Keratinocyte (primary cell): ENCODE data around the gene PRKAR2B. TPM values are rescaled to one million over a fixed set of nuclear protein-coding genes. Genes with fewer than 3 reads are reported as not detected.

Experiments used
- DNase-seq: peaks from one replicate; pipeline ENCODE4 v3.0.0-alpha.2; 2011; ENCODE audit warnings: low read depth, missing footprints, low spot score
- FAIRE-seq: peaks from 2 replicates; lab custom pipeline; 2011; peaks lifted over from hg19 to GRCh38; lab: Jason Lieb, UNC
- H2AFZ ChIP-seq: 2 replicates; pipeline ENCODE4 v1.6.0; 2012; ENCODE audit warnings: low read length, control low read depth, inconsistent platforms; ENCODE audit not compliant: control insufficient read depth
- H3K27ac ChIP-seq: 2 replicates; pipeline ENCODE4 v1.5.1; 2011; ENCODE audit warnings: low read length; ENCODE audit not compliant: control insufficient read depth, insufficient read depth
- H3K27me3 ChIP-seq: 3 replicates; pipeline ENCODE4 v1.6.0; 2011; ENCODE audit warnings: low read length; ENCODE audit not compliant: control insufficient read depth, insufficient read depth; ENCODE audit errors: extremely low read depth
- H3K36me3 ChIP-seq, 2 experiments: 2 replicates in 1 of 2; 3 replicates in 1 of 2; pipeline ENCODE4 v1.5.1; 2011; ENCODE audit warnings: low read length in 2 of 2, mild to moderate bottlenecking in 1 of 2; ENCODE audit not compliant: control insufficient read depth in 2 of 2, insufficient read depth in 2 of 2; ENCODE audit errors: extremely low read depth in 1 of 2
- H3K4me1 ChIP-seq: 3 replicates; pipeline ENCODE4 v1.5.1; 2011; ENCODE audit warnings: low read length; ENCODE audit not compliant: control insufficient read depth, insufficient read depth; ENCODE audit errors: extremely low read depth
- H3K4me2 ChIP-seq: 3 replicates; pipeline ENCODE4 v1.6.0; 2011; ENCODE audit warnings: low read depth, low read length; ENCODE audit not compliant: control insufficient read depth, insufficient read depth; ENCODE audit errors: extremely low read depth
- H3K4me3 ChIP-seq, 3 experiments: fragments of 200-600 bp in 1 of 3; sonication (generic) in 1 of 3; 2 replicates in 2 of 3; 3 replicates in 1 of 3; pipeline ENCODE4 v1.5.1; 2011 to 2016; ENCODE audit warnings: low read length in 3 of 3, mild to moderate bottlenecking in 3 of 3, control low read depth in 2 of 3, inconsistent platforms in 1 of 3, low read depth in 1 of 3, mixed read lengths in 1 of 3, mixed run types in 1 of 3, moderate library complexity in 1 of 3; ENCODE audit not compliant: control insufficient read depth in 2 of 3, insufficient read depth in 2 of 3; ENCODE audit errors: extremely low read depth in 1 of 3
- H3K79me2 ChIP-seq: 2 replicates; pipeline ENCODE4 v1.6.0; 2012; ENCODE audit warnings: low read length; ENCODE audit not compliant: control insufficient read depth, insufficient read depth
- H3K9ac ChIP-seq: 3 replicates; pipeline ENCODE4 v1.6.0; 2011; ENCODE audit warnings: low read length; ENCODE audit not compliant: control insufficient read depth, insufficient read depth; ENCODE audit errors: extremely low read depth
- H3K9me1 ChIP-seq: 3 replicates; pipeline ENCODE4 v1.6.0; 2011; ENCODE audit warnings: low read length; ENCODE audit not compliant: control insufficient read depth, insufficient read depth; ENCODE audit errors: extremely low read depth
- H3K9me3 ChIP-seq: 2 replicates; pipeline ENCODE4 v1.5.1; 2012; ENCODE audit warnings: low read depth, low read length; ENCODE audit not compliant: control insufficient read depth
- H4K20me1 ChIP-seq: 3 replicates; pipeline ENCODE4 v1.6.0; 2011; ENCODE audit warnings: low read length; ENCODE audit not compliant: control insufficient read depth, insufficient read depth; ENCODE audit errors: extremely low read depth
- CTCF ChIP-seq, 3 experiments: IDR thresholded peaks in 1 of 3; conservative IDR thresholded peaks in 1 of 3; optimal IDR thresholded peaks in 1 of 3; 2 replicates in 2 of 3; 3 replicates in 1 of 3; pipeline versions ENCODE3 to v1.5.1; 2011; ENCODE audit warnings: low read length in 3 of 3, mild to moderate bottlenecking in 3 of 3, moderate library complexity in 2 of 3, control low read depth in 1 of 3, inconsistent platforms in 1 of 3; ENCODE audit not compliant: insufficient read depth in 2 of 3; ENCODE audit errors: extremely low read depth in 1 of 3
- EZH2 ChIP-seq: IDR thresholded peaks from one replicate; pipeline ENCODE4 v1.6.1; 2012; ENCODE audit warnings: inconsistent platforms, mild to moderate bottlenecking, low read length, moderate library complexity
- dilution Hi-C: fragments of 300-500 bp; cut with MboI; formaldehyde crosslinking; loops from one replicate; pipeline ENCODE4 v1.7.0; 2020; ENCODE audit warnings: low sequenced_read_pairs; ENCODE audit not compliant: extremely low pct_ligation_motif_present
- polyA plus RNA-seq, 5 experiments: library from polyadenylated mRNA; depleted of rRNA in 3 of 5; stranded (reverse) in 3 of 5; stranded (forward) in 1 of 5; unstranded in 1 of 5; fragments of >200 nt; gene quantifications; 1 replicate in 1 of 5; 2 replicates in 3 of 5; 3 replicates in 1 of 5; pipeline versions ENCODE4 v1.2.1 to v1.2.3, GENCODE V29; 2011 to 2012; ENCODE audit warnings: missing spikeins in 2 of 5, low read depth in 1 of 5, low replicate concordance in 1 of 5

PRKAR2B gene
- polyA plus RNA-seq, 1 donor (not counting 4 experiments of a cell fraction or from before 2014, with no cell fraction given) = 0.01 TPM

- Histone ChIP-seq H3K4me1 (peaks cover 13% of the 10 kb centered on the region), H4K20me1 (no peaks in the 10 kb centered on the region), H3K27ac (no peak overlapping the region), H3K4me2 (no peak overlapping the region), H3K9ac (no peak overlapping the region), H3K9me3 (no peaks in the 10 kb centered on the region), H3K79me2 (peaks cover 11% of the 10 kb centered on the region), H3K4me3 (no peak overlapping the region), H3K36me3 (peaks cover 2 to 5% of the 10 kb centered on the region in 2 experiments), H3K9me1 (no peaks in the 10 kb centered on the region), H2AFZ (no peak overlapping the region), H3K27me3 (no peaks in the 10 kb centered on the region)
- dilution Hi-C loops = no loop called here
- no peak for TF ChIP-seq EZH2
- no peak for TF ChIP-seq CTCF (optimal IDR thresholded peaks at IDR 0.05 in 1 of 3, IDR thresholded peaks at IDR 0.05 in 1 of 3, conservative IDR thresholded peaks at IDR 0.05 in 1 of 3; ENCODE audit: extremely low read depth in 1 of 3, insufficient read depth in 2 of 3, low read length in 3 of 3)
- FAIRE-seq (no peak), DNase-seq (no peak)
Measured at GRCh38 chr7:107181172-107181571, 136.7 kb downstream of the PRKAR2B start.

GRCh38 chr7:107185716-107186115 is 141.2 kb downstream of the PRKAR2B start:
- Histone ChIP-seq H3K27me3 (no peaks in the 10 kb centered on the region), H3K9me1 (no peaks in the 10 kb centered on the region), H3K79me2 (no peaks in the 10 kb centered on the region), H3K4me1 (peaks cover under 1% of the 10 kb centered on the region), H4K20me1 (no peaks in the 10 kb centered on the region), H3K36me3 (peaks cover 8 to 11% of the 10 kb centered on the region in 2 experiments), H3K9ac (no peak overlapping the region), H3K27ac (no peak overlapping the region), H2AFZ (no peak overlapping the region), H3K9me3 (no peaks in the 10 kb centered on the region), H3K4me3 (no peak overlapping the region), H3K4me2 (no peak overlapping the region)
- TF ChIP-seq EZH2 = no peak
- TF ChIP-seq CTCF (optimal IDR thresholded peaks at IDR 0.05 in 1 of 3, IDR thresholded peaks at IDR 0.05 in 1 of 3, conservative IDR thresholded peaks at IDR 0.05 in 1 of 3; ENCODE audit: extremely low read depth in 1 of 3, insufficient read depth in 2 of 3, low read length in 3 of 3) = no peak
- DNase-seq = no peak
- FAIRE-seq = no peak
- dilution Hi-C loops = no loop called here
